Right forelimb (tissue), 1 donor: ENCODE measurements around the gene MEOX1.
"Not testable (repeated sequence)": the region's sequence is repeated elsewhere in the genome, so short reads cannot be mapped to it uniquely, and the experiment has no call there.

Experiments used
- DNase-seq: peaks from one replicate; pipeline ENCODE4 v3.0.0-alpha.2; 2018

Gene MEOX1

GRCh38 chr17:43661699-43662412 is at the start of gene MEOX1:
MEOX1 (minus strand) TSS chr17:43661922; CDS start chr17:43661534, 388 bp downstream.
- peak; percentile 75 for DNase-seq

GRCh38 chr17:43710101-43710500 is 48.4 kb upstream of the MEOX1 start:
- DNase-seq, result no peak

- DNase-seq, result no peak
These were observed 47.5 kb upstream of the MEOX1 start for GRCh38 chr17:43709210-43709609.

DNA sequence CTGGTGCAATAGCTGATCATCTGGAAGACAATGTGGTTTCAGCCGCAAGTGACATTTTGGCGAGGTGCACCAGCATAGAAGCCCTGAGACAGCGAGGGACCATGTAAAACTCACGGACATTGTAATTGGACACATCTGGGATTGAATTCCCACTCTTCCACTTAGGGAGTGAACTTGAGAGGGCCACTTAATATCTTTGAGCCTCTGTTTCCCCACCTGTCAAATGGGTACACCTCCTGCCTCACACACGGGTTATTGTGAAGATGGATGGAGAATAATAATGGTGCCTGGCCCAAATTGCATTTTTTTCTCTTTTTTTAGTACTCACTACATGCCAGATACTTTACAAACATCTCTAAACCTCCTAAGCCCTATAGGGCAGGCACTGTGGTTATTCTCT is 45.5 kb upstream of the MEOX1 start:
- no peak for DNase-seq

DNA sequence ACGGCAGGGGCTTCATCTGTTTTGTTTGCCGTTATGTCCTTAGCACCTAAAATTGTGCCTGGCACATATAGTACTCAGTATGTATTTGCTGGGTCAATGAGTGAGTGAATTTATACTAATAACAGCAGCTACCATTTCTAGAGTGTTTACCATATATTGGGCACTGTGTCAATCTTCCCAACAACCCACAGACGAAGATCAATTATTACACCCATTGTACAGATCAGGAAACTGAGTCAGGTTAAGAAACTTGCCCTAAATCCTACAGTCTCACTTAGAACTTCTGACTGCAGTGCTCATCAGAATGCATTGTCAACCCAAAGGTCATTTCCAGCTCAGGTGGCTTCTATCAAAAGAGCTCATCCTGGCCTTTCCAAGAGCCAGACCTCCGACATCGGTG is 44.5 kb upstream of the MEOX1 start:
- DNase-seq, result no peak

DNA sequence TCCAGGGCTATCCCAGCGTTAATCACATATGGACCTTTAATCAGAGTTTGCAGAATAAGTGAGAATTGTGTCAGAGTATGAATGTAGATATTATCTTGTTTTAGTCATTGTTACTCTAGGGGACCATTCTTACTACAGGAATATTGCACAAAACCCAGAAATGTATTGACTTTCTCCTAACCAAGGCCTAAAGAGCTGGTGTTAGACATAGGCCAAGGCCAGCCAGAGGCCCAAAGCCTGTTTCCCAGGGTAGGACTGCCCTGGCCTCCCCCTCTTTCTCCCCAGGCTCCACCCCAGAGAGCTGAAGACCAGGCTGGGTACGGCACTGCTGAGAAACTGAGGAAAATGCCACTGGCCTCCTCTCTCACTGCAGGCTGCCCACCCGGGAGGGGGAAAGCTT is 41.9 kb upstream of the MEOX1 start:
- DNase-seq, result no peak

GRCh38 chr17:43702637-43703036 is 40.9 kb upstream of the MEOX1 start:
- DNase-seq, result no peak

GRCh38 chr17:43701318-43701743 is 39.6 kb upstream of the MEOX1 start:
- no peak for DNase-seq

DNA sequence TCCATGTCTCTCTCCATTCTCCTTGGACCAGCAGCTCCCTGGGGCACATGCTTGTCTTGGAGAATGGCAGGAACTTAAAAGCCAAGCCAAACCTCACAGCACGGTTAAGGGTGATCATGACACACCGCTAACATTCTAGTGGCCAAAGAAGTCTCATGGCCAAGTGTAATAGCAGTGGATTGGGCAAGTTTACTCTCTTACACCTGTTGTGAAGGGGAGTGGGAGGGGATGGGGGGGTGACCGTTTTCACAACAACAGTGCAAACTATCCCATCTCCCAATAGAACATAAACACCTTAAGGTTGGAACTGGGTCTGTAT is 37.7 kb upstream of the MEOX1 start:
- DNase-seq, result no peak

DNA sequence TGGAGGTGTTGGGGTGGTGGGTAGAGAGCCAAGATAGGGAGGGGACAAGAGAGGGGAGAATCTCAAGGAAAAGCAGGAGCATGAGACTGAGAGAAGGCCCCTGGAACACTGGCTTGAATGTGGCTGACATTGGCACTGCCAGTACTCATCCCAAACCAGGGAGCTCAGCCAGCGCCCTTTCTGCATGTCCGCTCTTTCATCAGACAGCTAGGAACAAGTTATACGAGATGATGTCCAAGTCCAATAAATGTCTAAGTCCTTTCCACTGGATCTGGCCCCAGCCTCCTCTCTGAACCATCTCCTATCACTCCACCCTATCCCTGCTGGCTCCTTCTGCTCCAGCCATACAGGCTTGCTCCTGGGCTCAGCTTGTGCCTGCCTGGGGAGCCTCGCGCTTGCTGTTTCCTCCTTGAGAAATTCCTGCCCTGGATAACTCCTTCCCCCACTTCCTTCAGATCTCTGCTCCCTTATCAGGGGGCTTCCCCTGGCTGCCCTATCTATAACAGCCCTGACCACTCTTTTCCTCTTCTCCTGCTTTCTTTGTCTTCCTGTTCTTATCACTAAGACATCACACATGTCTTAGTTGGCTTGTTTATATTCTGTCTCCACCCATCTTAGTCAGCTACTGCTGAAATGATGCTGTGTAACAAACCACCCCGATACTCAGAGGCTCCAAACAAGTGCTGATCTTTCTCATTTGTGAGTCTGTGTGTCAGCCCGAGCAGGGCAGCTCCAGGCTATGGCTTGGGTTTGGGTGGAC is 37.1 kb upstream of the MEOX1 start:
- no peak for DNase-seq

DNA sequence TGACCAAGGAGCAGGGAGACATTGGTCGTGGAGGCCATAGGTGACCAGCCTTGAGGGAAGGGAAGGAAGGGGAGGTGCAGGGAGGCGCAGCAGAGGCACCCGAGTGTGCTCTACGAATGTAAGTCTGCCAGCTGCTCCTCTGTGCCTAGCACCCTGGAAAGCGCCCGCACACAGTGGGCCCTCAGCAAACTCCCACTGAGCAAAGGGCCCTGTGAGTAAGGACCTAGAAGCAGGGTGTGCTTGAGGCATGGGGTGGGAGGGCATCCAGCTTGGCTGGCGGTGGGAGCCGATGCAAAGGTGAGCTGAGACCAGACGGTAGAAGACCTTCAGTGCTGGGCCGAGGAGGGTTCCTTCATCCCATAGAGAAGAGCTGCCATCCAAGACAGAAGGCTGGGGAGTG is 36.2 kb upstream of the MEOX1 start:
- no peak for DNase-seq

GRCh38 chr17:43696891-43697290 is 35.2 kb upstream of the MEOX1 start:
- no peak for DNase-seq

GRCh38 chr17:43695970-43696865 is 34.5 kb upstream of the MEOX1 start:
- peak; percentile 66 for DNase-seq

DNA sequence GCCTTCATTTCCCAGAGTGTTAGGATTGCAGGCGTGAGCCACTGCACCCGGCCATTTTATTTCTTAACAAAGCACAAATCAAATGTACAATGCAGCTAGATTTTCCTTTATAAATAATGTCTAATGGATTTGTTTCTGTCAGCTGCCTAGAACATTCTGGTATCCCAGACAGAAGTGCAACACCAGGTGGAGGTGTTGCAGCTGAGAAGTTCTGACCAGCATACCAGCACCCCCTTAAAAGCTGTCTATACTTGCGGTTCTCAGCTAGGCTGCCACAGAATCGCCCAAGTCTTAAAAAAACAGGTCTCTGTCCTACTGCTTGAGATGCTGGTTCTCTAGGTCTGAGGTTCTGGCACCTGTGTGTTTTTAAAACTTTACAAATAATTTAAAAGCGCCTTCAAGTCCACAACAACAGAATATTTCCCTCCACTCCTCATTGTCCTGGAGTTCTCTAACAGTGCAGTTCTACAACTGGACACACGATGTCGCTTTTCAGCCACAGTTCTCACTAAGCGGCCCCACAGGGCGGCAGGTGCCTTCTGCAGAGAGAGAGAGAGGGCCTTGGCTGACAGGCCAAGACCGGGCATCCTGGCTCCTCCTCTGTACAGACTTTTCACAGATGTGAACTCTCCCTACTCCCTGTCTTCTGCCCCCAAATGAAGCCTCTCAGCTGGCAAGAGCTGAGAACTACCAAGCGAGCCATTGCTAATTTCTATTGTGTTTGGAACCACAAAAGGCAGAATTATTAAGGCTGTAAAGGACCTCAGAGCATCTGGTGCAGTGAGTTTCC is 32.6 kb upstream of the MEOX1 start:
- peak; percentile 80 for DNase-seq

- no peak for DNase-seq
These were observed 29.6 kb upstream of the MEOX1 start for GRCh38 chr17:43691317-43691693.

DNA sequence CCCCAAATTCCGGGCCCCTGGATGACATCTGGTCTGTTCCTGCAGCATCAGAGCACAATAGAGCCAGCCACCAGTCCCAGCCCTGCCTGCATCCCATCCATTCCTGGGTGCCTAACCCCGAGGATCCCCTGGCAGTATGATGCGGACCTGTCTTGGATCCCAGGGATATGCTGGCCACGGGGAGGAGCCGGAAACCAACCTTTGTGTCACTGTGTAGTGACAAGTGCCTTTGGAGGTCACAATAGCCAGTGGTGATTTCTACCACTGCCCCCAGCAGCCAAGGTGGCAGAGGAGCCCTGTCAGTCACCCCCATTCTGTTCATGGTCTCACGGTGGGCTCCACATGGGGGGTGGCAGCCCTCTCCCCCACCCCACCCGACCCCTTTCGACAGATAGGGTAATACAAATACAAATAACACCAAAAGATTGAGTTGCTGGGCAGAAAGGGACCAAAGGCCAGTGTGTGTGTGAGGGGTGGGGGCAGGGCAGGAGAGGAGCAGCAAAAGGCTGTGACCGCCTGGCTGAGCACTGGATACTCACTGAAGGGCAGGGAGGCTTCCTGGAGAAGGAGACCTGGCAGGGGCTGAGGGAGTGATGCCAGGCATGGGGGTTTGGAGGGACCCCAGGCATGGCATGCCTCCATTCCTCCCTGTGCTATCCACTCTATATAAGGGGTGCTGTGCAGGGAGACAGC is 29.0 kb upstream of the MEOX1 start:
- no peak for DNase-seq

- DNase-seq, result no peak
These were observed 28.1 kb upstream of the MEOX1 start for GRCh38 chr17:43689814-43690213.

DNA sequence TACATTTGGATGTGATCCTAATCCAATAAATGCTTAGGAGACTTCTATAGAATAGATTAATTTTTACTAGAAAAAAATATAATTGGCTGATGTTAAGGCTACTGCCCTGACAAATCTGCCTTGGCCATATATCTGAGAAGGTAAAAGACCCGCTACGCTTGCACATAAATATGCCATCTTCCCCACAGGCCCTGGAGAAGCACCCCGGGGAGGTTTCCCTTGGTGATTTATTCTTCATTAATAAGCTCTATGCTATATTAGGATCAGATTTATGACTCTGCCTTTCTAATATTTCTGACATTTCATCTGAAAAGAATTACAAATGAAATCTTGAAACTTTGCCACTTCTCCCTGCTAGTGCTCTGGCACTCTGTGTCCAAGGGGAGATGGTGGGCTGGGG is 27.4 kb upstream of the MEOX1 start:
- DNase-seq, result no peak

- not testable (repeated sequence) for DNase-seq
These were observed 25.2 kb upstream of the MEOX1 start for GRCh38 chr17:43686957-43687356.

GRCh38 chr17:43683928-43684653 is 22.4 kb upstream of the MEOX1 start:
- no peak for DNase-seq

DNA sequence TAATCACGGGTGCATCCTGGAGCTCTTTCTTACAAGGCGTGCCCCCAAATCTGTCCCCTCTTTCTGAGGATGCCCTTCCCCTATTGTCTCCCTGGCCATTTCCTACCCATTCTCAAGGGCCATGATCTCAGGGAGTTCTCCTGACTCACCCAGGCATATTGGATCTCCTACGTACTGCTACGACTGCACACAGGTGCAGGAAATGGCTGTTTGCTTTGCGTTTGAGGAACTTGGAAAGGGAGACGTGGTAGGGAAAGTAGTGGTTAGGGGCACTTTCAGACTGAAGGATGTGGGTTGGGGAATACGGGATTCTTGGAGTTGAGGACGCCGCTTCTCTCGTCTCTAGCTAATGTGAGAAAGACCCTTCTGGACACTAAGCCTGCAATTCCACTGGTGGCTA is 18.7 kb upstream of the MEOX1 start:
- DNase-seq, result no peak
